ENCODE results near the gene ABCA2. TPM values are rescaled to one million over a fixed set of nuclear protein-coding genes. Genes with fewer than 3 reads are reported as not detected.

ABCA2 gene
- total RNA-seq, 1 donor from 2014 or later, result 102 TPM

GRCh38 chr9:137023157-137023556 is 4.9 kb downstream of the ABCA2 start:
- no peak for TF ChIP-seq CTCF (IDR thresholded peaks at IDR 0.05)
- intact Hi-C loops (cut with DNase I), result no loop called here
- Histone ChIP-seq H3K4me3 (no peak overlapping the region), H3K36me3 (peaks cover 6 to 13% of the 10 kb centered on the region in 2 donors), H3K27me3 (no peaks in the 10 kb centered on the region), H3K9me3 (no peaks in the 10 kb centered on the region), H3K27ac (no peak overlapping the region), H3K4me1 (peaks cover 8 to 10% of the 10 kb centered on the region in 2 donors)
- DNase-seq (ENCODE audit: low spot score in 2 of 2), result no peak

GRCh38 chr9:137022662-137023008 is 5.4 kb downstream of the ABCA2 start:
- intact Hi-C loops (cut with DNase I), result no loop called here
- Histone ChIP-seq H3K4me3 (no peak overlapping the region), H3K27me3 (no peaks in the 10 kb centered on the region), H3K36me3 (peaks cover 10 to 18% of the 10 kb centered on the region in 2 donors), H3K27ac (no peak overlapping the region), H3K9me3 (no peaks in the 10 kb centered on the region), H3K4me1 (peaks cover 8 to 10% of the 10 kb centered on the region in 2 donors)
- DNase-seq (ENCODE audit: low spot score in 2 of 2), result no peak
- TF ChIP-seq CTCF (IDR thresholded peaks at IDR 0.05), result no peak

- no peaks in the 10 kb centered on the region for H3K27me3 ChIP-seq
- H3K4me3 ChIP-seq, result no peak overlapping the region
- DNase-seq (ENCODE audit: low spot score in 2 of 2), result no peak
- peaks cover 15 to 23% of the 10 kb centered on the region in 2 donors for H3K36me3 ChIP-seq
- no peak overlapping the region for H3K27ac ChIP-seq
- peaks cover 3 to 5% of the 10 kb centered on the region in 2 donors for H3K4me1 ChIP-seq
- no peaks in the 10 kb centered on the region for H3K9me3 ChIP-seq
- intact Hi-C loops (cut with DNase I), result no loop called here
- TF ChIP-seq CTCF (IDR thresholded peaks at IDR 0.05), result no peak
Measured at GRCh38 chr9:137021979-137022661, 5.9 kb downstream of the ABCA2 start.

GRCh38 chr9:137021568-137021978 is 6.5 kb downstream of the ABCA2 start:
- Histone ChIP-seq H3K27ac (no peak overlapping the region), H3K27me3 (no peaks in the 10 kb centered on the region), H3K9me3 (no peaks in the 10 kb centered on the region), H3K36me3 (peaks cover 19 to 28% of the 10 kb centered on the region in 2 donors), H3K4me1 (no peaks in the 10 kb centered on the region), H3K4me3 (no peak overlapping the region)
- no peak for DNase-seq (ENCODE audit: low spot score in 2 of 2)
- TF ChIP-seq CTCF (IDR thresholded peaks at IDR 0.05), result no peak
- intact Hi-C loops (cut with DNase I), result no loop called here

- H3K4me3 ChIP-seq, result no peak overlapping the region
- H3K36me3 ChIP-seq, result peaks cover 20 to 34% of the 10 kb centered on the region in 2 donors
- DNase-seq (ENCODE audit: low spot score in 2 of 2), result no peak
- no peaks in the 10 kb centered on the region for H3K27me3 ChIP-seq
- H3K9me3 ChIP-seq, result no peaks in the 10 kb centered on the region
- no peaks in the 10 kb centered on the region for H3K4me1 ChIP-seq
- TF ChIP-seq CTCF (IDR thresholded peaks at IDR 0.05), result no peak
- H3K27ac ChIP-seq, result no peak overlapping the region
- intact Hi-C loops (cut with DNase I), result no loop called here
Measured at GRCh38 chr9:137020771-137021567, 7.1 kb downstream of the ABCA2 start.

All from ascending aorta (tissue), 2 donors.